MM.1S (cell line): ENCODE results near the gene SLC39A9.

ENCODE experiments used
- CTCF ChIP-seq: fragments of 300-600 bp; sonication (generic); IDR thresholded peaks from 2 replicates; pipeline ENCODE4 v1.5.1; 2016; ENCODE audit warnings: antibody characterized with exemption, low read length, mixed read lengths
- EZH2 ChIP-seq: fragments of 300-600 bp; sonication (generic); optimal IDR thresholded peaks from 2 replicates; pipeline ENCODE3; 2017; ENCODE audit warnings: low read depth, mild to moderate bottlenecking, antibody characterized with exemption, low read length, mixed read lengths
- EZH2phosphoT487 ChIP-seq: fragments of 300-600 bp; sonication (generic); IDR thresholded peaks from 2 replicates; pipeline ENCODE4 v1.6.1; 2018; ENCODE audit warnings: antibody characterized with exemption, low read length

DNA sequence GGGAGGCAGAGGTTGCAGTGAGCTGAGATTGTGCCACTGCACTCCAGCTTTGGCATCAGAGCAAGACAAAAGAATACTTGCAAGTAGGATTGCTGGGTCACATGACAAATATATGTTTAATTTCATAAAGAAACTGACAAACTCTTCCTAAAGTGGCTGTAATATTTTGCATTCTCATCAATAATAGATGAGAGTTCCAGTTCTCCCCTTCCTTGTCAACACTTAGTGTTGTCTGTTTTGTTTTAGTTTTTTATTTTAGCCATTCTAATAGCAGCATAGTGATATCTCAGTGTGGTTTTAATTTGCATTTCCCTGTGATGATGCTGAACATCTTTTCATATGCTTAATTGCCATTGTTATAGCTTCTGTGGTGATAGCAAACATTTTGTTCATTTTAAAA is 31.2 kb downstream of the SLC39A9 start:
- TF ChIP-seq CTCF = no peak
- TF ChIP-seq EZH2phosphoT487 = no peak
- no peak for TF ChIP-seq EZH2
